ENCODE results near the gene TTC7B.
"Not testable (repeated sequence)": the region's sequence is repeated elsewhere in the genome, so short reads cannot be mapped to it uniquely, and the experiment has no call there.

Gene TTC7B, protein sequence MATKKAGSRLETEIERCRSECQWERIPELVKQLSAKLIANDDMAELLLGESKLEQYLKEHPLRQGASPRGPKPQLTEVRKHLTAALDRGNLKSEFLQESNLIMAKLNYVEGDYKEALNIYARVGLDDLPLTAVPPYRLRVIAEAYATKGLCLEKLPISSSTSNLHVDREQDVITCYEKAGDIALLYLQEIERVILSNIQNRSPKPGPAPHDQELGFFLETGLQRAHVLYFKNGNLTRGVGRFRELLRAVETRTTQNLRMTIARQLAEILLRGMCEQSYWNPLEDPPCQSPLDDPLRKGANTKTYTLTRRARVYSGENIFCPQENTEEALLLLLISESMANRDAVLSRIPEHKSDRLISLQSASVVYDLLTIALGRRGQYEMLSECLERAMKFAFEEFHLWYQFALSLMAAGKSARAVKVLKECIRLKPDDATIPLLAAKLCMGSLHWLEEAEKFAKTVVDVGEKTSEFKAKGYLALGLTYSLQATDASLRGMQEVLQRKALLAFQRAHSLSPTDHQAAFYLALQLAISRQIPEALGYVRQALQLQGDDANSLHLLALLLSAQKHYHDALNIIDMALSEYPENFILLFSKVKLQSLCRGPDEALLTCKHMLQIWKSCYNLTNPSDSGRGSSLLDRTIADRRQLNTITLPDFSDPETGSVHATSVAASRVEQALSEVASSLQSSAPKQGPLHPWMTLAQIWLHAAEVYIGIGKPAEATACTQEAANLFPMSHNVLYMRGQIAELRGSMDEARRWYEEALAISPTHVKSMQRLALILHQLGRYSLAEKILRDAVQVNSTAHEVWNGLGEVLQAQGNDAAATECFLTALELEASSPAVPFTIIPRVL

GRCh38 chr14:90815822-90816662 is at the start of gene TTC7B:
Gene TTC7B (minus strand): TSS chr14:90816430. CDS start chr14:90816295, 135 bp downstream.
- Mint-ChIP-seq H3K9me3 (no peaks in the 10 kb centered on the region), H3K27me3 (peaks cover 25% of the 10 kb centered on the region)
- peak; percentile 64 for DNase-seq

DNA sequence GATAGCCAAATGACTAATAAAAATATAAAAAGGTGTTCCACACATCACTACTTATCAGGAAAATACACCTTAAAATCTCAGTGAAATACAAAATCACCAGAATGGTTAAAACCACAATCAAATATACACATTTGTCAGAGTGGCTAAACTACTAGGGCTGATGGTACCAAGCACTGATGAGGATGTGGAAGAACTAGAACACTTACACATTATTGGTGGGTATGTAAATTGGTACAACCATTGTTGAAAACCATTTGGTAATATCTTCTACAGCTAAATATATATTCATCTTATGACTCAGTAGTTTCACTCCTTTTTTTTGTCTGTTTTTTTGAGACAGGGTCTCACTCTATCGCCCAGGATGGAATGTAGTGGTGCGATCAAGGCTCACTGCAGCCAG is 48.5 kb upstream of the TTC7B start:
- no peaks in the 10 kb centered on the region for H3K27me3 Mint-ChIP-seq
- H3K36me3 Mint-ChIP-seq (ENCODE audit: low read depth): peaks cover 15% of the 10 kb centered on the region
- H3K9me3 Mint-ChIP-seq: no peaks in the 10 kb centered on the region
- no peak overlapping the region for H3K27ac Mint-ChIP-seq
- peaks cover 2% of the 10 kb centered on the region for H3K4me1 Mint-ChIP-seq (ENCODE audit: low read depth)
- H3K4me3 Mint-ChIP-seq: no peak overlapping the region
- no peak for DNase-seq

More at GRCh38 chr14:90815822-90816662, at the start of gene TTC7B:
- H3K4me1 Mint-ChIP-seq (ENCODE audit: low read depth): peaks cover 10% of the 10 kb centered on the region
- peak within 1 kb of the TSS; percentile 75 for H3K4me3 Mint-ChIP-seq
- no peaks in the 10 kb centered on the region for H3K36me3 Mint-ChIP-seq (ENCODE audit: low read depth)
- H3K27ac Mint-ChIP-seq: peak within 1 kb of the TSS; percentile 52

DNA sequence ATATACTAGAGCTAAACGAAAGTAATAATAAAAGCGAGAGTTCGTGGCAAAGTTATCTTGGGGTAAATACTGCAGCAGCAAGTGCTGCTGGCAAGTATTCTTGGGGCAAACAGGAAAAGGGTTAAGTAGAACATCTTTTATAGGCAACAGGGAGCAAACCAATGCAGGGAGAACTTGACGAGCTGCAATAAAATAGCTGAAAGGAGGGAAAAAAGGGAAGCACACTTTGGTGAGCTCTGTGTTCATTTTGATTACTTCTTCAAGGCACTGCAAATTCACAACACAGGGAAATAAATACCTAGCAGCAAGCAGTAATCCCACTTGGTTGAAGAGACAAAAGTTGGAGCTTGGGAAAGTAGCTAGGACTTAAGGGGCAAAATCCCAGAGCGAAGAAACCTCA is 42.3 kb upstream of the TTC7B start:
- Mint-ChIP-seq H3K27ac (no peak overlapping the region), H3K4me3 (no peak overlapping the region), H3K9me3 (no peaks in the 10 kb centered on the region), H3K36me3 (ENCODE audit: low read depth) (peaks cover 4% of the 10 kb centered on the region), H3K4me1 (ENCODE audit: low read depth) (no peaks in the 10 kb centered on the region), H3K27me3 (no peaks in the 10 kb centered on the region)
- DNase-seq: no peak

DNA sequence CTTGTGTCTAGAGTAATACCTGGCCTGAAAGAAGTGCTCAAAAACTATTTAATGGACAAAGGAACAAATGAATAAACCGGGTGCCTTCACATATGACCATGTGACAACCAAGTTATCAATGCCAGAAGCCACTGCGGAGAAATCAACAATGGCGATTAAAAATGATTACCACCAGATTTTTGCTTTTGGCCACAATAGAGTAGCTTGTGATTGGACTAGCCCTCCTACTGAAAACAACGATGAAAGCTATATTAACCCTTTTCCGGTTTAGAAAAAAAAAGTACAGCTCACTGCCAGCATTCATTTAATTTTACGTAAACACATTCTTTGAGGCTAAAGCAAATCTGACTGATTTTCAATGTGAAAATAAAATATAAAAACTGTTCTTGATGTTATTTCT is 41.6 kb upstream of the TTC7B start:
- H3K27ac Mint-ChIP-seq: no peak overlapping the region
- H3K4me1 Mint-ChIP-seq (ENCODE audit: low read depth): no peaks in the 10 kb centered on the region
- no peaks in the 10 kb centered on the region for H3K9me3 Mint-ChIP-seq
- no peaks in the 10 kb centered on the region for H3K27me3 Mint-ChIP-seq
- H3K4me3 Mint-ChIP-seq: no peak overlapping the region
- no peak for DNase-seq
- peaks cover 4% of the 10 kb centered on the region for H3K36me3 Mint-ChIP-seq (ENCODE audit: low read depth)

- not testable (repeated sequence) for H3K36me3 Mint-ChIP-seq (ENCODE audit: low read depth); H3K27me3 Mint-ChIP-seq; H3K27ac Mint-ChIP-seq; DNase-seq; H3K4me3 Mint-ChIP-seq; H3K9me3 Mint-ChIP-seq; H3K4me1 Mint-ChIP-seq (ENCODE audit: low read depth)
Observed at GRCh38 chr14:90856115-90856514, 39.9 kb upstream of the TTC7B start.

GRCh38 chr14:90853116-90853515 is 36.9 kb upstream of the TTC7B start:
- H3K27ac Mint-ChIP-seq: no peak overlapping the region
- no peaks in the 10 kb centered on the region for H3K36me3 Mint-ChIP-seq (ENCODE audit: low read depth)
- no peak for DNase-seq
- no peaks in the 10 kb centered on the region for H3K4me1 Mint-ChIP-seq (ENCODE audit: low read depth)
- no peaks in the 10 kb centered on the region for H3K9me3 Mint-ChIP-seq
- H3K27me3 Mint-ChIP-seq: no peaks in the 10 kb centered on the region
- no peak overlapping the region for H3K4me3 Mint-ChIP-seq

DNA sequence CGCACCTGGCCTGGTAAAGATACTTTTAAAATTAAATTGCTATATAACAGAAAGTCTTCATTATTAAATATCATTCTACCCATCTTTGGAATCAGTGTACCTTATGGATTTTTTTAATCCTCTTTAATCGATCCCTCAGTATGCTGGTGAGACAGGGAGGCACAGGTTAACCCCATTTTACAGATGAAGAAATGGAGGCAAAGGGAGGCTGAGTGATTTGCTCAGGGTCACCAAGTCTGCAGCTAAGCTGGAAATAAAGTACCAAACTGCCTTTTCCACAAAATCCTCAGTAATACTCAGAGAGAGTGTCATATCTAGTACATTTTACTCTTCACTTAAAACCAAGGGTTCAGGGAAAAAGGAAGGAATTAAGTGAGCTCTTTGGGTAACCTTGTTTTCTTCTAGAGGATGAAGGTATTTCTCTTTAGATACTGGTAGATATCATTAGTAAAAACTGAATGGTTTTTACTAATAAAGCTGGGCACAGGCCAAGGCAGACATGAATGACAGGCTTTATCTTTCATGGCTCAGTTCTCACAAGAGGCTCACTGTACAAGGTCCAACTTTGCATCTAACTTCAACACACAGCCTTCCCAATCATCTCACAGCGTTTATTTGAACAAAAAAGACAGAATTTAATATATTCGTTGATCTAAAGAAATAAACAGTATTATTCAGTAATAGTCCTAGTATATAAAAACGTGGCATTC is 35.3 kb upstream of the TTC7B start:
- peaks cover 3% of the 10 kb centered on the region for H3K36me3 Mint-ChIP-seq (ENCODE audit: low read depth)
- no peaks in the 10 kb centered on the region for H3K4me1 Mint-ChIP-seq (ENCODE audit: low read depth)
- H3K27me3 Mint-ChIP-seq: no peaks in the 10 kb centered on the region
- no peak overlapping the region for H3K27ac Mint-ChIP-seq
- no peak overlapping the region for H3K4me3 Mint-ChIP-seq
- H3K9me3 Mint-ChIP-seq: no peaks in the 10 kb centered on the region
- DNase-seq: no peak

DNA sequence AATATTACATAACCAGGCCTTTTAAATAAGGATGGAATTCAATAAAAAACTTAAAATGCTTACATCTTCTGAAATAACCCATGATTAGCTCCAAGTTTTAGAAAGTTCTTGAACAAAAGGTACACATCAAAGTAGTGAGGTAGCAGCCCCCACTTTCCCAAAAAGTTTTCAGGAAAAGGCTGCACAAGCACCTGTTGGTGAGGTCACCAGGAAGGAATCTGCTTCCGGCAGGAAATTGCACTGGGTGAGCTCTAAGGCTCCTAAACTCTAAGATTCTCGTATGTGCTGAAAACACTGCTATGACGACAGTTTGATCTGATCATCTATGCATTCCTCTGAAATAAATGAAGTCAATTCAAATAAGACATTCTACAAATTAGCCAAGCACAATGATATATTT is 34.3 kb upstream of the TTC7B start:
- Mint-ChIP-seq H3K4me1 (ENCODE audit: low read depth) (no peaks in the 10 kb centered on the region), H3K9me3 (no peaks in the 10 kb centered on the region), H3K27ac (no peak overlapping the region), H3K27me3 (no peaks in the 10 kb centered on the region), H3K36me3 (ENCODE audit: low read depth) (peaks cover 3% of the 10 kb centered on the region), H3K4me3 (no peak overlapping the region)
- no peak for DNase-seq

DNA sequence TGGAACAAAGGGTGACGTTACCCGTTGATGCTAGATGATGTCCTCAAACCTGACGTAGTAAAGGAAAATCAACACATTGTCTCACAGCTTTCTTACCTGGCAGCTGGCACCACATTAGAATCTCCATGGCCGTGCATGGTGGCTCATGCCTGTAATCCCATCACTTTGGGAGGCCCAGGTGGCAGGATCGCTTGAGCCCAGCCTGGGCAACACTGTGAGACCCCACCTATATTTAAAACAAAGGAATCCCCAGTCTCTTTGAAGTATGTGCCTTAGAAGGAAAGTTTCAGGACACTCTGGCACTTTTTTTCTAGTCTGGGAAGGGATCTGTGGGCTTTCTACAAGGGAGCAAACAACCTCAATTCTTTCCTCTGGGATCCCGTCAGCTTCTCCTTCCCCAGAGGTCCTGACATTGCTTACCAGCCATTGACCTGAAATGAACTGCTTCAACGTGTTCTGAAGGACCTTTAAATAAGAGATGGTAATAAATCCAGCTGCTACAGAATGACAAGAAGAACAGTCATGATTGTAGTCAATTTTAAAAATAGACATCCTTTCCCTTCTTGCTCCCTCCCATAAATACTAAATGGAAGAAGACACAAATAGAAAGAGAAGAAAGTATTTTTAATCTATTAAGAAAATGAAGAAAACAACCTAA is 33.7 kb upstream of the TTC7B start:
- Mint-ChIP-seq H3K36me3 (ENCODE audit: low read depth) (peaks cover 3% of the 10 kb centered on the region), H3K9me3 (no peaks in the 10 kb centered on the region), H3K4me3 (no peak overlapping the region), H3K4me1 (ENCODE audit: low read depth) (no peaks in the 10 kb centered on the region), H3K27me3 (no peaks in the 10 kb centered on the region), H3K27ac (no peak overlapping the region)
- DNase-seq: no peak

- peaks cover 3% of the 10 kb centered on the region for H3K36me3 Mint-ChIP-seq (ENCODE audit: low read depth)
Observed at GRCh38 chr14:90848944-90849731, 32.9 kb upstream of the TTC7B start.

GRCh38 chr14:90846511-90846910 is 30.3 kb upstream of the TTC7B start:
- DNase-seq: no peak
- H3K4me3 Mint-ChIP-seq: no peak overlapping the region
- peaks cover 5% of the 10 kb centered on the region for H3K4me1 Mint-ChIP-seq (ENCODE audit: low read depth)
- no peaks in the 10 kb centered on the region for H3K9me3 Mint-ChIP-seq
- H3K27ac Mint-ChIP-seq: no peak overlapping the region
- no peaks in the 10 kb centered on the region for H3K27me3 Mint-ChIP-seq
- peaks cover 3% of the 10 kb centered on the region for H3K36me3 Mint-ChIP-seq (ENCODE audit: low read depth)

More at GRCh38 chr14:90848944-90849731, 32.9 kb upstream of the TTC7B start:
- no peak for DNase-seq
- Mint-ChIP-seq H3K4me3 (no peak overlapping the region), H3K27me3 (no peaks in the 10 kb centered on the region), H3K27ac (no peak overlapping the region), H3K9me3 (no peaks in the 10 kb centered on the region), H3K4me1 (ENCODE audit: low read depth) (no peaks in the 10 kb centered on the region)

- Mint-ChIP-seq H3K4me1 (ENCODE audit: low read depth) (peaks cover 5% of the 10 kb centered on the region), H3K4me3 (no peak overlapping the region), H3K36me3 (ENCODE audit: low read depth) (peaks cover 3% of the 10 kb centered on the region), H3K9me3 (no peaks in the 10 kb centered on the region), H3K27ac (no peak overlapping the region), H3K27me3 (no peaks in the 10 kb centered on the region)
- no peak for DNase-seq
Observed at GRCh38 chr14:90844321-90844720, 28.1 kb upstream of the TTC7B start.

DNA sequence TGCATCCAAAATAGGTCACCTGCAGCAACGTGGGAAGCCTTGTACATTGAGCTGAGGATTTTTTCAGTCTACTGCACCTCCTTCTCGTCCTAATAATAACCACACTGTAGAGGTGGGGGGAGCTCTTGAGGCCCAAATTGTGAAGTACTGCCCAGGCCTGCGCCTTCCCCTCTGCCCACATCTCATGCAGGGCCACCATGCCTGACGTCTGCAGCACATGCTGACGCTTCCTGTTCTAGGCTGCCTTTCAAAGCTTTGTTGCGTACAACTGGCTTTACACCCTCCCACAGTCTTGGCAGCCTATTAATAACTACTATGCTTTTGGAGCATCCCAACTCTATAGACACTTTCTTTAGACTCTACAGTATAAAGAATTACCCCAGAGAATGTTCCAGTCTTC is 26.5 kb upstream of the TTC7B start:
- no peak overlapping the region for H3K4me3 Mint-ChIP-seq

More for the DNA sequence above, 26.5 kb upstream of the TTC7B start:
- Mint-ChIP-seq H3K27me3 (no peaks in the 10 kb centered on the region), H3K27ac (no peak overlapping the region), H3K36me3 (ENCODE audit: low read depth) (peaks cover 3% of the 10 kb centered on the region), H3K9me3 (no peaks in the 10 kb centered on the region), H3K4me1 (ENCODE audit: low read depth) (peaks cover 5% of the 10 kb centered on the region)
- DNase-seq: peak; percentile 23

Data from activated T-cell treated with anti-CD3 and anti-CD28 coated beads, Interleukin-2, amount 50 U/mL, for 24 hours (primary cell).